Measurements from ENCODE around the gene MAPK4.
"Not testable (repeated sequence)": the region's sequence is repeated elsewhere in the genome, so short reads cannot be mapped to it uniquely, and the experiment has no call there.

Gene MAPK4

DNA sequence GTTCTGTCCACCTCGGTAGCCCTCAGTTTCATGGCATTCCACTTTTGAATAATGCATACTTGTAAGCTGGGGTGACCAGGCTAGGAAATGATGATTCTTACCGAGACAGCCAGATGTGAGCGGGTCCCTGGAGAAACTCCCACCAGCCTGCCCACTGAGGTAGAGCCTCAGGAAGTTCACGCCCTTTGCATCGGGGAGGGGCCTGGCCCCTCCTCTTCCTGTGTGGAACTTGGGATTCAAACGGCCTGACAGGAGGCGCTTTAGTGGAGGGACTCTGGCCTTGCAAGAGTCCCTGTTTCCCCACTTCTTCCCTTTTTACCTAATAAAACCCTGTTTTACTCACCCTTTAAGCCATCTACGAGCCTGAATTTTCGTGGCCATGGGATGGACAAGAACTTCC is 215.3 kb downstream of the MAPK4 start:
- DNase-seq = no peak

DNA sequence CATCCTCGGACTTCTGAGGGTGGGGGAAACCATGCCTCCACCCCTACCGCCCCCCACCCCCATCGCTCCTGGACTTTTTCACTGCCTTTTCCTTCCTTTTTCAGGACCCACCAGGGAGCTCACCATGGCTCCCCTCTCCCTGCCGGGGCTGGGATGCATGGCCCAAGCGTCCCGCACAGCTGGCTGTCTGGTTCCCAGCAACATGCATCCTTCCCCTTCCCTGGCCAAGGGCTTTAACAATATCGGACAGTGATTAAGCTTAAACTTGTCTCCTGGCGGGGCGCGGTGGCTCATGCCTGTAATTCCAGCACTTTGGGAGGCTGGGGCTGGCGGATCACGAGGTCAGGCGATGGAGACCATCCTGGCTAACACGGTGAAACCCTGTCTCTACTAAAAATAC is 215.8 kb downstream of the MAPK4 start:
- DNase-seq = no peak

- no peak for DNase-seq
Observed at GRCh38 chr18:50776383-50776782, 216.5 kb downstream of the MAPK4 start.

DNA sequence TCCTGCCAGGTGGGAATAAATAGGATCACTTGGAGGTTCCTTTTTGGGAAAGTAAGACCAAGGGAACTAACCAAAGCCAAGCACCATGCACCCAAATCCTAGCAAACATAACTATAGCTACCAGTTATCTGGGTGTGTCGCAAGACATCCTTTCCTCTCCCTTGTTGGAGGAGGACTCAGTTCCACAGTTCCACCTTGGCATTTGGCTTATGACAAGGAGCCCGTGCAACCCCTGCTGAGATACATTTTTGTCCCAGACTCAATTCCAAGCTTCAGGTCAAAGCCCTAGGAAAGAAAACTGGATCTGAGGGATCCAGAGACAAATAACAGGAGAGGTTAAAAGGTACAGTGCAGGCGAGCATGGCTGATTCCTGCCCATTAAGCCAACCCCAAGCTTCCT is 219.1 kb downstream of the MAPK4 start:
- DNase-seq = not testable (repeated sequence)
